Heart right ventricle (tissue), 16 donors: ENCODE measurements around the gene LXN. TPM values are rescaled to one million over a fixed set of nuclear protein-coding genes. Genes with fewer than 3 reads are reported as not detected.

Experiments
- ATAC-seq, 8 donors: fragments of 200-7000 bp; cut with Tn5 transposase; one replicate each; pipeline ENCODE4 v1.9.1; 2020; ENCODE audit warnings: mild to moderate bottlenecking in 8 of 8, moderate library complexity in 8 of 8, moderate number of reproducible peaks in 1 of 8
- DNase-seq, 2 donors: peaks; one replicate each; pipeline ENCODE4 v3.0.0-alpha.2; 2020
- H3K27ac ChIP-seq, 10 donors: fragments of 200-600 bp; sonication (generic) in 2 of 10; one replicate each; pipeline versions ENCODE4 v1.5.0 to v1.8.0; 2020 to 2022; ENCODE audit warnings: mild to moderate bottlenecking in 3 of 10
- H3K27me3 ChIP-seq, 7 donors: fragments of 200-600 bp; one replicate each; pipeline ENCODE4 v1.8.0; 2021 to 2022; ENCODE audit warnings: mild to moderate bottlenecking in 2 of 7
- H3K36me3 ChIP-seq, 9 donors: fragments of 200-600 bp; sonication (generic) in 1 of 9; one replicate each; pipeline versions ENCODE4 v1.5.0 to v1.8.0; 2020 to 2022; ENCODE audit warnings: mild to moderate bottlenecking in 2 of 9
- H3K4me1 ChIP-seq, 9 donors: fragments of 200-600 bp; sonication (generic) in 1 of 9; one replicate each; pipeline versions ENCODE4 v1.5.0 to v1.8.0; 2020 to 2022; ENCODE audit warnings: mild to moderate bottlenecking in 4 of 9
- H3K4me3 ChIP-seq, 10 donors: fragments of 200-600 bp; sonication (generic) in 2 of 10; one replicate each; pipeline versions ENCODE4 v1.5.0 to v1.8.0; 2020 to 2022; ENCODE audit warnings: mild to moderate bottlenecking in 7 of 10, moderate library complexity in 2 of 10
- H3K9me3 ChIP-seq, 11 donors: fragments of 200-600 bp in 10 of 11; sonication (generic) in 2 of 11; one replicate each; pipeline versions ENCODE4 v1.5.0 to v1.8.0; 2013 to 2022; ENCODE audit warnings: mild to moderate bottlenecking in 2 of 11, control low read depth in 1 of 11, moderate library complexity in 1 of 11
- CTCF ChIP-seq, 9 donors: fragments of 200-600 bp; sonication (generic) in 2 of 9; IDR thresholded peaks; one replicate each; pipeline versions ENCODE4 v1.5.0 to v1.8.0; 2021 to 2022; ENCODE audit warnings: antibody characterized with exemption in 9 of 9, mild to moderate bottlenecking in 5 of 9, moderate library complexity in 1 of 9
- whole genome bisulfite sequencing, 2 donors: extraction: QIAGEN DNeasy Blood & Tissue Kit; methylation state at CpG; one replicate each; pipeline ENCODE4 v1.1.7; 2013; ENCODE audit warnings: inconsistent platforms in 1 of 2; 5-methylcytosine and 5-hydroxymethylcytosine counted together
- intact Hi-C, 10 donors: fragments of 100-400 bp; cut with DNase I; formaldehyde crosslinking; loops; one replicate each; pipeline versions ENCODE4 v1.11.1 to v1.14.2; 2022
- polyA plus RNA-seq, 2 donors: library from polyadenylated mRNA; stranded (reverse); fragments of 200-250 nt; gene quantifications; one replicate each; pipeline ENCODE4 v1.2.3, GENCODE V29; 2013
- total RNA-seq, 10 donors: library from RNA; stranded (reverse); fragmentation: NEBNext Ultra II Directional in 3 of 10; extraction: Animal tissue kit (Norgen Biotek cat#: 25700) in 3 of 10; gene quantifications; one replicate each; pipeline versions ENCODE4 v1.2.1 to v1.2.4, GENCODE V29; 2021 to 2023
- donor health status: Arrhythmogenic right ventricular cardiomyopathy.
- donor health status: ischemic (EF 13 %, LVEDD 7.1; RV severe dilation, severe dysfunction).
- donor health status: healthy with polysubstance abuse.
- donor health status: DM: no; HTN: yes; CAD: no.
- donor health status: DM: no; HTN: no; CAD: no.
- donor health status: ischemic (EF 25% LVEDD 6.9; RV normal size, moderate dysfunction).
- donor health status: ischemic (EF 25% LVEDD 5.7; RV mildly dilated, moderate dysfunction).
- donor health status: healthy.
- donor health status: DM: yes; HTN: yes; CAD: no.
- donor health status: Ischemic cardiomyopathy.
- donor health status: ischemic (EF 35%, LVEDD 5.7; RV mildly dilated, moderate dysfunction).
- donor health status: nonischemic (EF 11% LVEDD 7.7; RV severe dilation, severe dysfunction).
- donor health status: DM: yes; HTN: yes; CAD: no.
- donor health status: PGD.
- donor health status: ischemic (EF 29% LVEDD 5.4; RV normal size, mild dysfunction).
- donor health status: nonischemic (EF 23%, LVEDD 6.1; RV moderate dilation, normal function).

The LXN gene
- total and polyA plus RNA-seq, 12 donors: 2.5 to 10.0 (median 3.4) TPM

- Histone ChIP-seq H3K27me3 (peaks cover 0 to 3% (median 0%) of the 10 kb centered on the region in 7 donors), H3K9me3 (peaks cover 0 to 8% (median 0%) of the 10 kb centered on the region in 11 donors), H3K4me1 (no peaks in the 10 kb centered on the region), H3K4me3 (no peak overlapping the region), H3K27ac (no peak overlapping the region), H3K36me3 (no peaks in the 10 kb centered on the region)
- no peak for TF ChIP-seq CTCF (IDR thresholded peaks at IDR 0.05)
- intact Hi-C loops: no loop called here
- WGBS, 2 donors: 48 to 84% methylated on average over 1 of the region's 1 CpG
- DNase-seq (no peak), ATAC-seq (no peak)
Measured at GRCh38 chr3:158625881-158626280, 46.6 kb downstream of the LXN start.

DNA sequence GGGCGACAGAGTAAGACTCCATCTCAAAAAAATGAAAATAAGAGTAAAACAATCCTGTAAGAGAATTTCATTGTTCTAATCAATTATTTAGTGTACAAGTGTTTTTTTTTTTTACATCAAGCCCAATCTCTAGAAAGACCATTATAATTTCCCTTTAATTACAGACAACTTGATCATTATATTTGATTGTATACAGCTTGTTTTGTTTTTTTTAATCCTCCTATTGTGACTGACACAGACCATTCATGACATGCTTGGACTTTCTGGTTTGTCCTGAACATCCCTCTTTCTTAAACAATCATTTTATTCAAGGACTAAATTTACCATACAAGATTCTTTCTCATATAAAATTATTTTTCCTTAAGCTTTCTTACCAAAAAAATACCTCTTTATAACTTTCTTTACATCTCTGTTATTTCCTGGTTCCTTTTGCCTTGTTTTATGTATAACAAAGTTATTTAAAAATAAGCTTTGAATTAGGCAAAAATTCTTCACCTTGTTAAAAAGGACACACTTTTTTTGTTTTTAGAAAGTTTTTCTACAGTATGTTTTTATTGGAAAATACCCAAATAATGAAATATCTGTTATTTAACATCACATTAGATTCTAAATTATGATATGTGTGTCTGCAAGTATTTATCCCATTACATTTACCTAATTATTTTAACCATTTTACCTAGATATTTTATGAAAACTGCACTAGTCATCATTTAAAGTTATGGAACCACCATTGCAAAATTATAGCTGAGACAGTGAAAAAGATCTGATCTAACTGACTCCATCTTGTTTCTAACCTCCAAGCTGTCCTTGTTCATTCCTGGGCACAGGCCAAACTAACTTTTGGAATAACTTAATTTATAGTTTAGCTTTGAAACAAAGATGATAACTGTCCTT lies 54.2 kb downstream of the LXN start:
- H3K27ac ChIP-seq: no peak overlapping the region
- no peak overlapping the region for H3K4me3 ChIP-seq
- H3K36me3 ChIP-seq: no peaks in the 10 kb centered on the region
- DNase-seq: no peak
- TF ChIP-seq CTCF (IDR thresholded peaks at IDR 0.05): no peak
- H3K9me3 ChIP-seq: peaks cover 0 to 41% (median 0%) of the 10 kb centered on the region in 11 donors
- 59 to 64% methylated on average over 1 of the region's 1 CpG for WGBS, 2 donors
- ATAC-seq: no peak
- no peaks in the 10 kb centered on the region for H3K27me3 ChIP-seq
- no peaks in the 10 kb centered on the region for H3K4me1 ChIP-seq
- intact Hi-C loops: no loop called here

Other genes with a start within 250 kb of the LXN start
- gene MLF1, start 101.5 kb downstream of the LXN start, total RNA-seq: 100 to 1,000 TPM in 7 of 10 donors, 10 to 100 TPM in 3; 78.4 to 257 (median 121) TPM
- gene MLF1, start 101.5 kb downstream of the LXN start, polyA plus RNA-seq: 10 to 100 TPM; 76.4 to 93.9 TPM
- gene GFM1, start 28.1 kb downstream of the LXN start, total RNA-seq: 10 to 100 TPM; 46.9 to 86.4 (median 70.0) TPM
- gene GFM1, start 28.1 kb downstream of the LXN start, polyA plus RNA-seq: 10 to 100 TPM; 15.1 to 22.3 TPM
- 10 to 100 TPM in 3 of 10 donors, 1 to 10 TPM in 4, under 1 TPM in 3; 0.32 to 99.0 (median 2.2) TPM for gene RARRES1, start 59.8 kb upstream of the LXN start, total RNA-seq
- 10 to 100 TPM in 1 of 2 donors, 1 to 10 TPM in 1; 5.4 to 23.3 TPM for gene RARRES1, start 59.8 kb upstream of the LXN start, polyA plus RNA-seq
- gene MFSD1, start 129.4 kb upstream of the LXN start, total RNA-seq: 10 to 100 TPM; 20.8 to 45.5 (median 23.9) TPM
- gene MFSD1, start 129.4 kb upstream of the LXN start, polyA plus RNA-seq: 10 to 100 TPM; 11.3 to 26.4 TPM